ENCODE measurements around the gene BCL11B.

The BCL11B gene

GRCh38 chr14:99271951-99272631 lies at the start of gene BCL11B:
TSS of gene BCL11B (minus strand) at chr14:99272197. CDS start at chr14:99271218, 979 bp downstream.
- FAIRE-seq = no peak

GRCh38 chr14:99321236-99321925 lies 49.4 kb upstream of the BCL11B start:
- no peak for FAIRE-seq

- no peak for FAIRE-seq
Observed at GRCh38 chr14:99320621-99321235, 48.7 kb upstream of the BCL11B start.

GRCh38 chr14:99320105-99320572 lies 48.1 kb upstream of the BCL11B start:
- FAIRE-seq = no peak

GRCh38 chr14:99318959-99319295 lies 46.9 kb upstream of the BCL11B start:
- FAIRE-seq = no peak

- no peak for FAIRE-seq
Observed at GRCh38 chr14:99318091-99318958, 46.3 kb upstream of the BCL11B start.

- FAIRE-seq = no peak
Observed at GRCh38 chr14:99317231-99318090, 45.5 kb upstream of the BCL11B start.

- no peak for FAIRE-seq
Observed at GRCh38 chr14:99316281-99317163, 44.5 kb upstream of the BCL11B start.

- FAIRE-seq = no peak
Observed at GRCh38 chr14:99315197-99315596, 43.2 kb upstream of the BCL11B start.

GRCh38 chr14:99314623-99315022 lies 42.6 kb upstream of the BCL11B start:
- FAIRE-seq = no peak

GRCh38 chr14:99313234-99313633 lies 41.2 kb upstream of the BCL11B start:
- FAIRE-seq = no peak

- FAIRE-seq = no peak
Observed at GRCh38 chr14:99312106-99312505, 40.1 kb upstream of the BCL11B start.

- FAIRE-seq = no peak
Observed at GRCh38 chr14:99309220-99309766, 37.3 kb upstream of the BCL11B start.

GRCh38 chr14:99304208-99304607 lies 32.2 kb upstream of the BCL11B start:
- FAIRE-seq = no peak

GRCh38 chr14:99300190-99300589 lies 28.2 kb upstream of the BCL11B start:
- no peak for FAIRE-seq

- no peak for FAIRE-seq
Observed at GRCh38 chr14:99296517-99296916, 24.5 kb upstream of the BCL11B start.

- FAIRE-seq = no peak
Observed at GRCh38 chr14:99289394-99290189, 17.6 kb upstream of the BCL11B start.

- FAIRE-seq = no peak
Observed at GRCh38 chr14:99288948-99289347, 17.0 kb upstream of the BCL11B start.

GRCh38 chr14:99287269-99287942 lies 15.4 kb upstream of the BCL11B start:
- FAIRE-seq = no peak

Data from islet of Langerhans (tissue), 1 donor.